H1 (cell line): ENCODE measurements around the gene IL21R. TPM values are rescaled to one million over a fixed set of nuclear protein-coding genes. Genes with fewer than 3 reads are reported as not detected.

Experiments used
- CTCF ChIA-PET: fragments of 300-600 bp; sonication (Branson Sonifier 250); formaldehyde crosslinking; loops from one replicate; lab custom pipeline; 2021; ENCODE audit not compliant: partially characterized antibody; lab: Charles Lee
- POLR2A ChIA-PET: fragments of 300-600 bp; sonication (Branson Sonifier 250); formaldehyde crosslinking; loops from one replicate; lab custom pipeline; 2021; ENCODE audit warnings: inconsistent platforms; ENCODE audit not compliant: partially characterized antibody; lab: Charles Lee
- DNase-seq, 2 experiments: peaks; one replicate each; pipeline versions ENCODE4 v3.0.0 to v3.0.0-alpha.2; 2010 to 2022; ENCODE audit warnings: low spot score in 2 of 2, low read depth in 1 of 2, mixed read lengths in 1 of 2
- FAIRE-seq: peaks from 2 replicates; lab custom pipeline; 2011; peaks lifted over from hg19 to GRCh38; lab: Jason Lieb, UNC
- H2AFZ ChIP-seq: 2 replicates; pipeline ENCODE4 v1.8.1; 2012; ENCODE audit warnings: low read length, inconsistent platforms
- H2AK5ac ChIP-seq: 2 replicates; pipeline ENCODE4 v1.6.1; 2013; ENCODE audit warnings: low read depth, low read length
- H2BK120ac ChIP-seq: replicated peaks from 2 replicates; pipeline ENCODE3; 2013; ENCODE audit warnings: low read depth, low read length, inconsistent platforms
- H2BK12ac ChIP-seq: 2 replicates; pipeline ENCODE4 v1.6.1; 2013; ENCODE audit warnings: low read depth, low read length
- H2BK15ac ChIP-seq: 2 replicates; pipeline ENCODE4 v1.6.1; 2013; ENCODE audit warnings: low read length
- H2BK20ac ChIP-seq: 2 replicates; pipeline ENCODE4 v1.6.1; 2013; ENCODE audit warnings: low read length
- H2BK5ac ChIP-seq: 2 replicates; pipeline ENCODE4 v1.6.1; 2013; ENCODE audit warnings: low read depth, low read length
- H3K14ac ChIP-seq: 2 replicates; pipeline ENCODE4 v1.6.1; 2013; ENCODE audit warnings: inconsistent platforms; ENCODE audit not compliant: insufficient read length
- H3K18ac ChIP-seq: 2 replicates; pipeline ENCODE4 v1.6.1; 2013; ENCODE audit warnings: low read length; ENCODE audit errors: extremely low read depth
- H3K23ac ChIP-seq: 2 replicates; pipeline ENCODE4 v1.6.1; 2013; ENCODE audit warnings: inconsistent platforms; ENCODE audit not compliant: insufficient read length
- H3K23me2 ChIP-seq: 2 replicates; pipeline ENCODE4 v1.6.1; 2013; ENCODE audit warnings: low read depth, low read length
- H3K27ac ChIP-seq: 2 replicates; pipeline ENCODE4 v1.6.1; 2011; ENCODE audit warnings: low read depth, low read length, inconsistent platforms
- H3K27me3 ChIP-seq, 4 experiments: replicated peaks in 1 of 4; 1 replicate in 1 of 4; 2 replicates in 3 of 4; pipeline versions ENCODE4 v1.6.1 to v1.8.1; 2011 to 2013; ENCODE audit warnings: low read length in 3 of 4, mild to moderate bottlenecking in 3 of 4, inconsistent platforms in 2 of 4, mixed read lengths in 2 of 4, moderate library complexity in 1 of 4; ENCODE audit not compliant: control insufficient read depth in 3 of 4, insufficient read depth in 3 of 4; ENCODE audit errors: extremely low read depth in 1 of 4
- H3K36me3 ChIP-seq, 4 experiments: 2 replicates each; pipeline versions ENCODE4 v1.6.1 to v1.8.1; 2011 to 2013; ENCODE audit warnings: mild to moderate bottlenecking in 4 of 4, low read length in 3 of 4, moderate library complexity in 2 of 4, control low read depth in 1 of 4, inconsistent platforms in 1 of 4; ENCODE audit not compliant: insufficient read depth in 4 of 4, control insufficient read depth in 2 of 4
- H3K4ac ChIP-seq: replicated peaks from 2 replicates; pipeline ENCODE3; 2013; ENCODE audit warnings: low read length, low read depth, mixed read lengths, inconsistent platforms; ENCODE audit not compliant: insufficient read length
- H3K4me1 ChIP-seq, 4 experiments: replicated peaks in 1 of 4; 1 replicate in 1 of 4; 2 replicates in 3 of 4; pipeline versions ENCODE4 v1.6.1 to v1.8.1; 2011 to 2013; ENCODE audit warnings: low read length in 3 of 4, inconsistent platforms in 2 of 4, mixed read lengths in 1 of 4; ENCODE audit not compliant: insufficient read depth in 4 of 4, control insufficient read depth in 3 of 4
- H3K4me2 ChIP-seq, 2 experiments: 2 replicates each; pipeline versions ENCODE4 v1.6.1 to v1.8.1; 2011 to 2013; ENCODE audit warnings: low read depth in 2 of 2, low read length in 2 of 2, control low read depth in 1 of 2, inconsistent platforms in 1 of 2, mild to moderate bottlenecking in 1 of 2; ENCODE audit not compliant: insufficient read depth in 1 of 2
- H3K4me3 ChIP-seq, 4 experiments: fragments of 200-600, 300-600 bp in 1 of 4; sonication (generic), shearing (Covaris generic), sonication (Bioruptor Twin) in 1 of 4; 2 replicates each; pipeline versions ENCODE4 v1.5.1 to v1.8.1; 2011 to 2016; ENCODE audit warnings: low read length in 4 of 4, low read depth in 3 of 4, control low read depth in 2 of 4, inconsistent platforms in 2 of 4, mild to moderate bottlenecking in 2 of 4, mixed read lengths in 1 of 4, moderate library complexity in 1 of 4; ENCODE audit not compliant: insufficient read depth in 2 of 4; ENCODE audit errors: extremely low read depth in 1 of 4
- H3K56ac ChIP-seq: replicated peaks from 2 replicates; pipeline ENCODE3; 2013; ENCODE audit warnings: low read depth, mild to moderate bottlenecking, mixed read lengths, low read length, inconsistent platforms; ENCODE audit not compliant: insufficient read length
- H3K79me1 ChIP-seq: 2 replicates; pipeline ENCODE4 v1.6.1; 2013; ENCODE audit warnings: low read depth, low read length, control low read depth
- H3K79me2 ChIP-seq, 2 experiments: 2 replicates each; pipeline versions ENCODE4 v1.6.1 to v1.8.1; 2012 to 2013; ENCODE audit warnings: low read length in 2 of 2, mild to moderate bottlenecking in 2 of 2, inconsistent platforms in 1 of 2; ENCODE audit not compliant: insufficient read depth in 2 of 2, control insufficient read depth in 1 of 2
- H3K9ac ChIP-seq, 4 experiments: replicated peaks in 1 of 4; 1 replicate in 1 of 4; 2 replicates in 3 of 4; pipeline versions ENCODE4 v1.6.1 to v1.8.1; 2011 to 2013; ENCODE audit warnings: low read depth in 3 of 4, low read length in 3 of 4, control low read depth in 2 of 4, mild to moderate bottlenecking in 2 of 4, moderate library complexity in 2 of 4, inconsistent platforms in 1 of 4; ENCODE audit errors: extremely low read depth in 1 of 4
- H3K9me3 ChIP-seq, 2 experiments: 2 replicates each; pipeline versions ENCODE4 v1.6.1 to v1.8.1; 2012 to 2013; ENCODE audit warnings: mild to moderate bottlenecking in 2 of 2, moderate library complexity in 2 of 2, control low read depth in 1 of 2, inconsistent platforms in 1 of 2, low read depth in 1 of 2, low read length in 1 of 2, mixed read lengths in 1 of 2; ENCODE audit not compliant: insufficient read depth in 2 of 2
- H4K20me1 ChIP-seq, 2 experiments: replicated peaks in 1 of 2; 2 replicates each; pipeline versions ENCODE3 to v1.8.1; 2011 to 2013; ENCODE audit warnings: inconsistent platforms in 2 of 2, low read length in 2 of 2, mild to moderate bottlenecking in 1 of 2; ENCODE audit not compliant: insufficient read depth in 2 of 2, control insufficient read depth in 1 of 2
- H4K5ac ChIP-seq: 2 replicates; pipeline ENCODE4 v1.6.1; 2013; ENCODE audit warnings: low read length, low read depth, mixed read lengths, inconsistent platforms; ENCODE audit not compliant: insufficient read length
- H4K8ac ChIP-seq: 2 replicates; pipeline ENCODE4 v1.8.0; 2013; ENCODE audit warnings: mild to moderate bottlenecking, moderate library complexity, low read length, inconsistent platforms; ENCODE audit not compliant: insufficient read depth; ENCODE audit errors: extremely low read depth
- H4K91ac ChIP-seq: replicated peaks from 2 replicates; pipeline ENCODE3; 2013; ENCODE audit warnings: low read length, mixed read lengths, inconsistent platforms; ENCODE audit not compliant: insufficient read length
- CBX8 ChIP-seq: fragments of 300-800, 300-1000 bp; sonication (generic); IDR thresholded peaks from 2 replicates; pipeline ENCODE4 v1.7.1; 2016; ENCODE audit warnings: low read depth, low read length, borderline replicate concordance
- CHD2 ChIP-seq: IDR thresholded peaks from 2 replicates; pipeline ENCODE4 v1.6.1; 2012; ENCODE audit warnings: low read length, improper control_type of control experiment
- E2F6 ChIP-seq: IDR thresholded peaks from 2 replicates; pipeline ENCODE4 v1.6.1; 2012; ENCODE audit warnings: inconsistent platforms
- GABPA ChIP-seq: IDR thresholded peaks from 2 replicates; pipeline ENCODE4 v1.6.1; 2011; ENCODE audit warnings: mild to moderate bottlenecking, low read length, moderate library complexity, borderline replicate concordance; ENCODE audit not compliant: insufficient read depth
- RXRA ChIP-seq: IDR thresholded peaks from 2 replicates; pipeline ENCODE4 v1.6.1; 2011; ENCODE audit warnings: low read depth, mild to moderate bottlenecking, low read length, moderate library complexity; ENCODE audit not compliant: insufficient read depth
- SIN3A ChIP-seq, 2 experiments: IDR thresholded peaks in 1 of 2; conservative IDR thresholded peaks in 1 of 2; 2 replicates each; pipeline ENCODE4 v1.6.1; 2011 to 2012; ENCODE audit warnings: low read length in 2 of 2, improper control_type of control experiment in 1 of 2, low read depth in 1 of 2, mild to moderate bottlenecking in 1 of 2
- SIX5 ChIP-seq: IDR thresholded peaks from 2 replicates; pipeline ENCODE4 v1.6.1; 2011; ENCODE audit warnings: mild to moderate bottlenecking, low read depth, low read length
- TEAD4 ChIP-seq: IDR thresholded peaks from 2 replicates; pipeline ENCODE4 v1.6.1; 2012; ENCODE audit warnings: low read depth, low read length, inconsistent platforms, mixed read lengths
- YY1 ChIP-seq: IDR thresholded peaks from 2 replicates; pipeline ENCODE4 v1.6.1; 2011; ENCODE audit warnings: low read depth, mild to moderate bottlenecking, low read length
- ZNF274 ChIP-seq: IDR thresholded peaks from 2 replicates; pipeline ENCODE4 v1.7.0; 2012; ENCODE audit warnings: low read length, borderline replicate concordance; ENCODE audit errors: extremely low read depth
- WGBS, 2 experiments: shearing (Covaris generic) in 1 of 2; methylation state at CpG; one replicate each; pipeline versions ENCODE4 v1.1.6 to v1.1.7; 2013 to 2015; ENCODE audit warnings: low lambda C conversion rate in 2 of 2, mixed read lengths in 2 of 2, inconsistent platforms in 1 of 2, low coverage in 1 of 2, missing lambda C conversion rate in 1 of 2; ENCODE audit not compliant: insufficient replicate concordance in 2 of 2, insufficient coverage in 1 of 2, insufficient read length in 1 of 2; ENCODE audit errors: extremely low coverage in 1 of 2, missing lambda C conversion rate in 1 of 2; 5-methylcytosine and 5-hydroxymethylcytosine counted together
- polyA plus RNA-seq, 7 experiments: library from polyadenylated mRNA; depleted of rRNA in 3 of 7; stranded (reverse) in 5 of 7; unstranded in 2 of 7; fragments of >200 nt in 5 of 7; fragments of 200-250 nt in 2 of 7; gene quantifications; 1 replicate in 5 of 7; 2 replicates in 1 of 7; 4 replicates in 1 of 7; pipeline versions ENCODE4 v1.2.1 to v1.2.3, GENCODE V29; 2011 to 2013; ENCODE audit warnings: missing spikeins in 2 of 7, mixed read lengths in 2 of 7
- total RNA-seq: library from RNA; stranded (reverse); fragmentation: NEBNext Ultra II Directional; extraction: Animal tissue kit (Norgen Biotek cat#: 25700); gene quantifications from 2 replicates; pipeline ENCODE4 v1.2.1, GENCODE V29; 2021

IL21R gene
- total and polyA plus RNA-seq, 2 of the 8 experiments (the other 6 are each of a cell fraction or from before 2014, with no cell fraction given), result 0.34 to 0.70 TPM

- Histone ChIP-seq H3K4me3 (no peak overlapping the region), H2BK15ac (no peak overlapping the region), H3K14ac (no peak overlapping the region), H3K9ac (no peak overlapping the region), H2BK12ac (no peak overlapping the region), H3K27ac (no peak overlapping the region), H3K4ac (no peak overlapping the region), H3K27me3 (no peaks in the 10 kb centered on the region), H2AFZ (peak overlapping the region; percentile 40; the same call in 1 of the 2 replicates), H3K23me2 (no peaks in the 10 kb centered on the region), H4K5ac (no peak overlapping the region), H4K20me1 (no peaks in the 10 kb centered on the region), H3K18ac (no peak overlapping the region), H3K79me2 (no peaks in the 10 kb centered on the region), H2BK20ac (no peak overlapping the region), H3K23ac (no peak overlapping the region), H2BK5ac (no peak overlapping the region), H3K79me1 (no peaks in the 10 kb centered on the region), H3K4me1 (peaks cover 0 to 2% (median 0%) of the 10 kb centered on the region in 4 experiments; a peak in 3 of 7 replicates), H3K36me3 (no peaks in the 10 kb centered on the region), H3K9me3 (0 out of 4 replicates have a peak, but pooled peaks cover 0 to 3% of the 10 kb centered on the region in 2 experiments), H2AK5ac (no peak overlapping the region), H3K56ac (no peak overlapping the region), H3K4me2 (0 out of 4 replicates have a peak overlapping the region, but pooled peaks of 1 of the 2 experiments have one; percentile 4), H4K91ac (no peak overlapping the region), H2BK120ac (no peak overlapping the region), H4K8ac (no peak overlapping the region)
- no peak for TF ChIP-seq CHD2
- no peak for TF ChIP-seq ZNF274
- TF ChIP-seq TEAD4, result no peak
- no peak for TF ChIP-seq E2F6
- TF ChIP-seq YY1, result no peak
- no peak for TF ChIP-seq SIX5
- no peak for TF ChIP-seq SIN3A (conservative IDR thresholded peaks at IDR 0.05 in 1 of 2, IDR thresholded peaks at IDR 0.05 in 1 of 2; ENCODE audit: low read depth in 1 of 2, low read length in 2 of 2)
- no peak for TF ChIP-seq CBX8
- TF ChIP-seq GABPA, result no peak
- no peak for TF ChIP-seq RXRA
- DNase-seq, result no peak
- FAIRE-seq, result no peak
- CTCF ChIA-PET, result interaction anchor here (0.9 to 4.1 kb wide), 14 partner anchors 8 to 219 kb away, joined by 3 to 21 read pairs (median 5); partner anchors contain the start of gene IL21R
- POLR2A ChIA-PET, result interaction anchor here (0.6 to 0.9 kb wide), 2 partner anchors 136 to 170 kb away, joined by 3 to 4 read pairs; no protein-coding TSS in a partner anchor
- 88% methylated on average over 8 of the region's 8 CpGs; no CpG with 5 or more reads in 1 of the 2 experiments for WGBS, 2 experiments
Measured at GRCh38 chr16:27374221-27374803, 27.7 kb upstream of the IL21R start.
